ENCODE results near the gene SEC63. TPM values are rescaled to one million over a fixed set of nuclear protein-coding genes. Genes with fewer than 3 reads are reported as not detected.
A peak's percentile ranks its signal among the peaks of the same experiment; 100 is the strongest.

The SEC63 gene
- total RNA-seq, 4 donors from 2014 or later = 34.8 to 80.9 (median 41.3) TPM

DNA sequence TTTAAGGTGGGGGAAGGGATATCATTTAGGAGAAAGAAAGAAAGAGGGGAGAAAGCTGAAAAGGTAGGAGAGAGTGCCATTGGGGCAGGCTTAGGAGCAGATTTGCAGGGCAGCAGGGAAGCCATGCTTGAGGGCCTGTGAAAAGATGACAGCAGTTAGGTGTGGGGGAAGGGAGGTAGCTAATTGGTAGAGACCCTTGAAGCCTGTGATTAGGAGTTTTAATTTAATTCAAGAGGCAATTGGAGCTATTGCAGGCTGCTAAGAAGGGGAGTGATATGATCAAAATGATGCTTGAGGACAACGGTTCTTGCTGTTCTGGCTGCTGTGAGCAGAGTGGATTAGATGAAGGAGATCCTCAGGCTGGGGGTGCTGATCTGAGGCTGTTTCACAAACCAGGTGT, 24.5 kb upstream of the SEC63 start:
- TF ChIP-seq CTCF (IDR thresholded peaks at IDR 0.05) = no peak
- TF ChIP-seq POLR2A (IDR thresholded peaks at IDR 0.05) = no peak
- DNase-seq = no peak
- Histone ChIP-seq H3K4me3 (no peak overlapping the region), H3K36me3 (no peaks in the 10 kb centered on the region), H3K9me3 (peaks cover 0 to 2% (median 0%) of the 10 kb centered on the region in 4 donors), H3K27me3 (no peaks in the 10 kb centered on the region), H3K4me1 (no peaks in the 10 kb centered on the region), H3K27ac (no peak overlapping the region)

GRCh38 chr6:107981695-107982094, 23.7 kb upstream of the SEC63 start:
- no peak for TF ChIP-seq CTCF (IDR thresholded peaks at IDR 0.05)
- TF ChIP-seq POLR2A (IDR thresholded peaks at IDR 0.05) = no peak
- DNase-seq = no peak
- Histone ChIP-seq H3K4me1 (no peaks in the 10 kb centered on the region), H3K36me3 (no peaks in the 10 kb centered on the region), H3K27ac (no peak overlapping the region), H3K27me3 (no peaks in the 10 kb centered on the region), H3K9me3 (peaks cover 0 to 2% (median 0%) of the 10 kb centered on the region in 4 donors), H3K4me3 (no peak overlapping the region)

DNA sequence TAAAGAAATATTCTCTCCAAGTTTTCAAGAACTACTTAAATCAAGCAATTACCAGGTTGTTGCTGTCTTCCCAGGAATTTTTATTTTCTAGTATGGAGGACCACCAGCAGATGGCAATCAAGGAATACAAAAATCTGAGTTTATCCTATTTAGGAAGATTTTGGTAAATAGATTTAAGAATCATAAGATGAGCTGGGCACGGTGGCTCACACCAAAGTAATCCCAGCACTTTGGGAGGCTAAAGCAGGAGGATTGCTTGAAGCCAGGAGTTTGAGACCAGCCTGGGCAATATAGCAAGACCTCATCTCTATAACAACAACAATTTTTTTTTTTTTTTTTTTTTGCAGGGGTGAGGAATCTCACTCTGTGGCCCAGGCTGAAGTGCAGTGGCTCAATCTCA, 19.3 kb upstream of the SEC63 start:
- Histone ChIP-seq H3K4me3 (no peak overlapping the region), H3K9me3 (no peaks in the 10 kb centered on the region), H3K27ac (no peak overlapping the region), H3K27me3 (no peaks in the 10 kb centered on the region), H3K36me3 (no peaks in the 10 kb centered on the region), H3K4me1 (no peaks in the 10 kb centered on the region)
- TF ChIP-seq POLR2A (IDR thresholded peaks at IDR 0.05) = no peak
- TF ChIP-seq CTCF (IDR thresholded peaks at IDR 0.05) = peak in 3 of 6 experiments; percentile 46 to 53 (median 50)
- no peak for DNase-seq

DNA sequence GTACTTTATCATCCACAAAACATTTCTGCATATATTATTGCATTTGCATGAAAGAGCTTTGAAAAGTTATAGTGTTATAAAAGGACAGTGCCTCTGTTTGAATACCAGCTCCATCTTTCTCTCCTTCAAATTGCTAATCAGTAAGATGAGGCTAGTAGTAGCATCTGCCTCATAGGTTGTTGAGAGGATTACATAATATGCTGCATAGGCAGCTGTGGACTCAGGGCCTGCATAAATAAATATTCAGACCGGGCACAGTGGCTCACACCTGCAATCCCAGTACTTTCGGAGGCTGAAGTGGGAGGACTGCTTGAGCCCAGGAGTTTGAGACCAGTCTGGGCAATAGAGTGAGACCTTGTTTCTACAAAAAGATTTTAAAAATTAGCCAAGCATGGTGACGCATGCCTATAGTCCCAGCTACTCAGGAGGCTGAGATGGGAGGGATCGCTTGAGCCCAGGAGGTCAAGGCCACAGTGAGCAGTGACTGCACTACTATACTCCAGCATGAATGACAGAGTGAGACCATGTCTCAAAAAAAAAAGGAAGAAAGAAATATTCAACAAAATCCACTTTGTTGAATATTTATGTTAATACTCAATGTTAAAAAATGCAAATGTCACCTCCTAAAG, 18.3 kb upstream of the SEC63 start:
- no peaks in the 10 kb centered on the region for H3K27me3 ChIP-seq
- H3K4me3 ChIP-seq = no peak overlapping the region
- no peaks in the 10 kb centered on the region for H3K36me3 ChIP-seq
- TF ChIP-seq POLR2A (IDR thresholded peaks at IDR 0.05) (no peak), CTCF (IDR thresholded peaks at IDR 0.05) (no peak)
- no peaks in the 10 kb centered on the region for H3K4me1 ChIP-seq
- DNase-seq = no peak
- no peak overlapping the region for H3K27ac ChIP-seq
- no peaks in the 10 kb centered on the region for H3K9me3 ChIP-seq

DNA sequence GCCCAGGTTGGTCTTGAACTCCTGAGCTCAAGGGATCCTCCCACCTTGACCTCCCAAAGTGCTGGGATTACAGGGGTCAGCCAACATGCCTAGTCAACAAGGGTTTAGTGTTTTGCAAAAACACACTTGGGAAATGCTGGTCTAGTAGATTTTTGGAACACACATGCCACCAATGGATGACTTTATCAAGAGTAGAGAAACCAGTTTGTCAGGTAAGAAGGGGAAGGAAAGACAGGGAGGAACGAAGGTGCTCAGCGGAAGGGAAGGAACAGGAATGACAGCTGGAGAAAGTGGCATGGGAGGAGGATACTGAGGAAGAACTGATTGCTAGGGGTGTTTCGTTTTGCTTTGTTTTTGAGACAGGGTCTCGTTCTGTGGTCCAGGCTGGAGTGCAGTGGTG, 15.6 kb upstream of the SEC63 start:
- H3K36me3 ChIP-seq = no peaks in the 10 kb centered on the region

More for the DNA sequence above, 15.6 kb upstream of the SEC63 start:
- no peaks in the 10 kb centered on the region for H3K27me3 ChIP-seq
- no peaks in the 10 kb centered on the region for H3K9me3 ChIP-seq
- DNase-seq = no peak
- no peaks in the 10 kb centered on the region for H3K4me1 ChIP-seq
- no peak overlapping the region for H3K27ac ChIP-seq
- TF ChIP-seq CTCF (IDR thresholded peaks at IDR 0.05) (no peak), POLR2A (IDR thresholded peaks at IDR 0.05) (no peak)
- no peak overlapping the region for H3K4me3 ChIP-seq
